GM19397 (cell line): ENCODE measurements around the gene UBE2G2.

Experiments
- ATAC-seq: cut with Tn5 transposase; IDR thresholded peaks from one replicate; pipeline ENCODE4 v1.9.1; 2021; ENCODE audit warnings: mild to moderate bottlenecking, moderate library complexity; ENCODE audit not compliant: unreplicated experiment

The UBE2G2 gene, protein sequence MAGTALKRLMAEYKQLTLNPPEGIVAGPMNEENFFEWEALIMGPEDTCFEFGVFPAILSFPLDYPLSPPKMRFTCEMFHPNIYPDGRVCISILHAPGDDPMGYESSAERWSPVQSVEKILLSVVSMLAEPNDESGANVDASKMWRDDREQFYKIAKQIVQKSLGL

GRCh38 chr21:44801468-44802395, at the start of gene UBE2G2:
UBE2G2 (minus strand) TSS chr21:44801820; CDS start chr21:44801748, 72 bp downstream.
- ATAC-seq: peak; percentile 88

GRCh38 chr21:44850905-44851657, 49.5 kb upstream of the UBE2G2 start:
- ATAC-seq: no peak

DNA sequence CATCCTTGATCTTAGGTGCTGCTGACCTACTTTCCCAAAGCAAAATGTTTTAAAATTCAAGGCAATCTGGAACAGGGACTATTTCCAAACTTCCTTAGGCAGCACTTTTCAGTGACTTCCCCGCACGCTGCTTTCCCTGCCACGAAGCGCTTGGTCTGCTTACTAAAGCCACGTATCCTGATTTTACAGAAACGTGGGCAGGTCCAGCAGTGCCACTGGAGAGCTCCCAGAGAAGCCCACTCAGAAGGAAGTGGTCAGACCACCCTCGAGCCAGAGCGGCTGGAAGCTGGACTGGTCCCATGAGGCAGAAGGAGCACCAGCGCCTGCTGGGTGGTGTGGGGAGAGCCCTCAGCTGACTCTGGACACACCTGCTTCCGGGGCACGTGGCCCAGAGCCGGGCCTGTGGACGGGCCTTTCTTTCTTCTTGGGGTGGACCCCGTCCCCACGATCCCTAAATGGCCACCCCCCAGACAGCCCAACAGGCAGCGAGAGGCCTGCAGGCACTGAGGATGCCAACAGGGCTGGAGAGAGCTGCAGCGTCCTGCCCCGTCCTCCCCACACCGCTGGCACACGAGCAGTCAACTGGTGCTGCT, 48.7 kb upstream of the UBE2G2 start:
- no peak for ATAC-seq

- no peak for ATAC-seq
Observed at GRCh38 chr21:44849616-44850130, 48.1 kb upstream of the UBE2G2 start.

DNA sequence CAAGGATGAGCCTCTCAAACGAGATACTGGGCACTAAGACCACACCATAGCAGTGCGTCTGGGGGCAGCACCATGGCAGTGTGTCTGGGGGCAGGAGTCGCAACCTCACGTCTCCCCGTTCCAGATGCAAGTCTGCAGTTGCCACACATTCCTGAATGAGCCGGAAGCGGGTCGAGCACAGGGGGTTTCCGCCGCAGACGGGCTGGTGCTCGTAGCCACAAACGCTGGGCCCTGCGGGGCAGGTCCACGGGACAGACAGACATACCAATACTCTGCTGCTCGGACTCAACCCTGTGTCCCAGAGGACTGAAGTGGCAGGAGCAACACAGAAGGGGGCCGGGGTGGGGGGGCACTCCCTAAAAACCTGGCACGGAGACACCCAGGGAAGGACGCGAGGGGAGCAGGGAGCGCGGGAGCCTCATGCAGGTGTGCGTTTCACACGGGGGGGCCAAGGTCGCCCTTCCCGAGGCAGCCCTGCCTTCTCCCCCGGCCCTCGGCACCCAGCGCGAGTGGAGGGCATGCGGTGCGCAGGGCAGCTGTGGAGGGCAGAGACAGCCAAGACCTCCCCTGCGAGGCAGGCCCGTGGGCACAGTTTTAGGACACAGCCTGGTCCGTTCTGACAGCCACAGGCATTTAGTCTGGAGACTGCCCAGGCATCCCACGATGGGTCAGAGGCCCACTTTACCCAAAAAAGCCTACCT, 47.4 kb upstream of the UBE2G2 start:
- ATAC-seq: no peak

DNA sequence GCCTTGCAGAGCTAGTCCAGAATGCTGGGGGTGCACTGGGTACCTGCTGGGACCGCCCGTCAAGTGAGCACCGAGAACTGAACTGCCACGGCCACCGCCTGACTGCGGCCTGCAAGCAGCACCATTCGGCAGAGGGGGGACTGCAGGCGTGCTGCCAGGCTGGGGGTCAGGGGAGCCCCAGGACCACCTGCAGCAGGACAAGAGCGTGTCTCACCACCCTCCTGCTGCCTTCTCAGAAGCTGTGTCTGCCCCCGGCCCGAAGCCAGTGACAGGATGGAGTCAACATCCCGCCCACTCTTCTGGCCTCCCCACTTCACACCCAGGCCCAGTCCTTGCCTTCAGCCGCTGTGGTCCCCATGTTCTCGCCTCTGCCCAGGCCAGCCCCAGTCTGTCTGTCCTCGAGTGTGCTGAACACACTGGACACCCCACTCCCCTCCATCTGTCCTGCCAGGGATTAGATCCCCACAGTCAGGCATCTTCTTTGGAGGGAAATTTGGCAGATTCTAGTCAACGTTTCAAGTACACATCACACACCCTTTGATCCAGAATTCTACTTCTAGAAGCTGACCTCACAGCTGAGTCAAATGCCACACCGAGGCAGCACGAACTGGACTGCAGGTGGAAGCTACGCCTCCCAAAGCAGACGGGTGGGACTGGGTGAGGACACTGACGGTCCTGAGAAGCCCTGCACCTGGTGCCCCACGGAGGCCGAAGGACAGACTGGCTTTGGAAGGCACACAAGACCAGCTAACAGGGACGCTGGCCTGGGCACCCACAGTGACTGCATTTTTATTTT, 45.8 kb upstream of the UBE2G2 start:
- ATAC-seq: no peak

- no peak for ATAC-seq
Observed at GRCh38 chr21:44846485-44847260, 45.1 kb upstream of the UBE2G2 start.

- ATAC-seq: no peak
Observed at GRCh38 chr21:44846224-44846484, 44.5 kb upstream of the UBE2G2 start.

GRCh38 chr21:44845418-44846223, 44.0 kb upstream of the UBE2G2 start:
- ATAC-seq: peak; percentile 54

- no peak for ATAC-seq
Observed at GRCh38 chr21:44844256-44844655, 42.6 kb upstream of the UBE2G2 start.

DNA sequence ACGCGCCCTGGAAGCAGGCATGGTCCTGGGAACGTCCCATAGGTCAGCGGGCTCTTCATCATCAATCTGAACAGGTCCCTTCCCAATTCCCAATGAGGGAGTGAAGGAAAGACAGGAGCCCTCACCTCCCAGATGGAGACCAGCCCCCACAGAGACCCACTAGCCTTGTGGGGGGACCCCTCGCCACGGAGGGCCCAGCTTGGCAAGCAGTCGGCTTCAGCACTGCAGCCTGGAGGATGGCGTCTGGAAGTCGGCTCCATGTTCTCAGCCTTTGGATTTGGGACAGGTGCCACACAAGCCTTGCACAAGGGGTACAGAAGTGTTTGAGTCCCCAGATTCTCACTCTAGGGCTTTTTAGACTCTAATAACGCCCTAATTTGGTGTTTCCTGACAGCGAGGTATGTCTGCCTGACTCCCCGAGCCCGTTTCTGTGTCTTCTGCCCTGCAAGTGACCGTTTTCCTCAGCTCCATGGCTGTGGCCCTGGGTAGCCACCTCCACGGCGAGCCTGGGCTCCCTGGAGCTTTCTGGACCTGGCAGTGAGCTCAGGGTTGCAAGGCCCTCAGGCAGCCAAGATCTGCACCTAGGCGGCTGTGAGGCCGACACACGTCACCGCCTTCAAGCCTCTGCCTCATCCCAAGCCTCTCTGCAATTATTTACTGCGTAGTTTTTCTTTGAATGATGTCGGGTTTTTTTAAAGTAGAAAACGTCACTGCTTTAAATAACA, 41.3 kb upstream of the UBE2G2 start:
- no peak for ATAC-seq

DNA sequence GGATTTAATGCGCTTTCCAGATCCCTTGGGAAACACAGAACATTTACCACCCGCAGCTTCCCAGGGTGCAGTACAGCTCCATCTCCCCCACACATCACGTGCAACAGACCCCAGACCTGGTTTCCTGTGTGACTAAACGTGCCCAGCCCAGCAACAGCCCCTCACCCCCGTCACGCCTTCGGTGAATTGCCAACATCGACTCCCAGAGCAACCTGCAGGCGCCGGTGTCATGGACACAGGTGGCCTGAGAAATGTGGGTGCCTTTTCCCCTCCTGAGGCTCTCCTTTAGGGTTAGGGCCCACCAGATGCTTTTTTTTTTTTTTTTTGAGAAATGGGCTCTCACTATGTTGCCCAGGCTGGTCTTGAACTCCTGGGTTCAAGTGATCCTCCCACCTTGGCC, 40.5 kb upstream of the UBE2G2 start:
- no peak for ATAC-seq

- ATAC-seq: no peak
Observed at GRCh38 chr21:44840771-44841170, 39.2 kb upstream of the UBE2G2 start.

- ATAC-seq: no peak
Observed at GRCh38 chr21:44838951-44839350, 37.3 kb upstream of the UBE2G2 start.

GRCh38 chr21:44838039-44838895, 36.6 kb upstream of the UBE2G2 start:
- no peak for ATAC-seq

GRCh38 chr21:44837537-44837936, 35.9 kb upstream of the UBE2G2 start:
- no peak for ATAC-seq
